Measurements from ENCODE around the gene ATP8A1.

Gene ATP8A1

GRCh38 chr4:42359711-42360110, 297.2 kb downstream of the ATP8A1 start:
- no peak for DNase-seq

All from NCI-H345 (cell line).